Activated CD8-positive, alpha-beta T cell treated with anti-CD3 and anti-CD28 coated beads for 36 hours (primary cell): ENCODE data around the gene RIN3. TPM values are rescaled to one million over a fixed set of nuclear protein-coding genes. Genes with fewer than 3 reads are reported as not detected.
A peak's percentile ranks its signal among the peaks of the same experiment; 100 is the strongest.

Experiments
- ATAC-seq: fragments of 200-7000 bp; cut with Tn5 transposase; one replicate; pipeline ENCODE4 v1.10.0; 2021; ENCODE audit warnings: mild to moderate bottlenecking, moderate library complexity
- CTCF ChIA-PET: fragments of 350-600 bp; sonication (Branson Sonifier 250); formaldehyde crosslinking; loops from one replicate; lab custom pipeline; 2021; ENCODE audit warnings: antibody characterized with exemption; lab: Charles Lee
- POLR2A ChIA-PET: fragments of 350-600 bp; sonication (Branson Sonifier 250); formaldehyde crosslinking; loops from one replicate; lab custom pipeline; 2021; ENCODE audit warnings: antibody characterized with exemption; lab: Charles Lee
- DNase-seq: peaks from one replicate; pipeline ENCODE4 v3.0.0-alpha.2; 2020
- H3K27ac Mint-ChIP-seq: one replicate; pipeline ENCODE4 v1.8.0; 2021; ENCODE audit warnings: mild to moderate bottlenecking, mixed read lengths
- H3K27me3 Mint-ChIP-seq: one replicate; pipeline ENCODE4 v1.8.0; 2021; ENCODE audit warnings: mixed read lengths
- H3K36me3 Mint-ChIP-seq: one replicate; pipeline ENCODE4 v1.8.0; 2021; ENCODE audit warnings: low read depth, mixed read lengths
- H3K4me1 Mint-ChIP-seq: one replicate; pipeline ENCODE4 v1.8.0; 2021; ENCODE audit warnings: low read depth, mixed read lengths
- H3K4me3 Mint-ChIP-seq: one replicate; pipeline ENCODE4 v1.8.0; 2021; ENCODE audit warnings: mild to moderate bottlenecking, moderate library complexity, mixed read lengths
- H3K9me3 Mint-ChIP-seq: one replicate; pipeline ENCODE4 v1.8.0; 2021; ENCODE audit warnings: mixed read lengths
- intact Hi-C: fragments of 100-400 bp; cut with micrococcal nuclease; formaldehyde crosslinking; loops from one replicate; pipeline ENCODE4 v1.10.0; 2022
- total RNA-seq, 2 experiments: library from RNA; stranded (reverse); gene quantifications; one replicate each; pipeline ENCODE4 v1.2.3, GENCODE V29; 2021
- TF ChIP-seq, protein P1 (sequence below): fragments of 200-600 bp; IDR thresholded peaks from one replicate; pipeline ENCODE4 v1.8.0; 2022; ENCODE audit warnings: antibody characterized with exemption, mild to moderate bottlenecking

Gene RIN3
- total RNA-seq, 2 experiments from 2014 or later = 61.3 to 62.4 TPM

DNA sequence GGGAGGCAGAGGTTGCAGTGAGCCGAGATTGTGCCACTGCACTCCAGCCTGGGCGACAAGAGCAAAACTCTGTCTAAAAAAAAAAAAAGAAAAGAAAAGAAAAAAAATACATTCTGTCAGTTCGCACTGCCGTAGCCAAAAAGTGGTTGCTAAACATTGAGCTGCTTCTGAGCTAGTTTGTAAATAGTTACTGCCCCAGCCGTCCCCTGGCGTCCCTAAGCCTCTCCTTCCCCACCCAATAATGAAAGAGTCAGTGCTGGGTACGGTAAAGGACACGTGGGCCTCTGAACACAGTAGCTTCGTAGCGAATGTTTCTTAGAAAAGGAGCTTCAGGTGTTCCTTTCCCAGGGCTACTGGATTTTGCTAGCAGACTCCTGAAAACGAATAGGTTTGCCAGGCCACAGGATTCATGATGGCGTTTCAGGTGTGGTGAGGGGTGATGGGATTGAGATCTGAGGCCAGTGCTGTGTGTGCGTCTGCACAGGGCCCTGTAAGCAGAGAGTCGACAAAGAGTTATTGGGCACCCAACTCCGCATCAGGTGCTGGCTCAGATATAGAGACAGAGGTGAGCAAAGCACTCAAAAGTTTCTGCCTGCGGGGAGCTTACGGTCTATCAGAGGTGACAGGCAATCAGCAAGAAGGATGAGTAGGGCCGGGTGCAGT lies 140.8 kb downstream of the RIN3 start:
- ATAC-seq = no peak
- TF ChIP-seq, protein P1, sequence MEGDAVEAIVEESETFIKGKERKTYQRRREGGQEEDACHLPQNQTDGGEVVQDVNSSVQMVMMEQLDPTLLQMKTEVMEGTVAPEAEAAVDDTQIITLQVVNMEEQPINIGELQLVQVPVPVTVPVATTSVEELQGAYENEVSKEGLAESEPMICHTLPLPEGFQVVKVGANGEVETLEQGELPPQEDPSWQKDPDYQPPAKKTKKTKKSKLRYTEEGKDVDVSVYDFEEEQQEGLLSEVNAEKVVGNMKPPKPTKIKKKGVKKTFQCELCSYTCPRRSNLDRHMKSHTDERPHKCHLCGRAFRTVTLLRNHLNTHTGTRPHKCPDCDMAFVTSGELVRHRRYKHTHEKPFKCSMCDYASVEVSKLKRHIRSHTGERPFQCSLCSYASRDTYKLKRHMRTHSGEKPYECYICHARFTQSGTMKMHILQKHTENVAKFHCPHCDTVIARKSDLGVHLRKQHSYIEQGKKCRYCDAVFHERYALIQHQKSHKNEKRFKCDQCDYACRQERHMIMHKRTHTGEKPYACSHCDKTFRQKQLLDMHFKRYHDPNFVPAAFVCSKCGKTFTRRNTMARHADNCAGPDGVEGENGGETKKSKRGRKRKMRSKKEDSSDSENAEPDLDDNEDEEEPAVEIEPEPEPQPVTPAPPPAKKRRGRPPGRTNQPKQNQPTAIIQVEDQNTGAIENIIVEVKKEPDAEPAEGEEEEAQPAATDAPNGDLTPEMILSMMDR = no peak
- intact Hi-C loops = loop anchor here (5.0 kb wide), 1 partner anchor 37 kb away; no protein-coding TSS in a partner anchor
- H3K4me1 Mint-ChIP-seq = peaks cover 70% of the 10 kb centered on the region
- no peaks in the 10 kb centered on the region for H3K27me3 Mint-ChIP-seq
- POLR2A ChIA-PET = interaction anchor here (0.5 to 1.6 kb wide), 5 partner anchors 18 to 861 kb away, joined by 3 to 7 read pairs (median 3); no protein-coding TSS in a partner anchor
- H3K9me3 Mint-ChIP-seq = no peaks in the 10 kb centered on the region
- CTCF ChIA-PET = interaction anchor here (0.6 to 5.5 kb wide), 5 partner anchors 23 to 69 kb away, joined by 3 to 38 read pairs (median 8); no protein-coding TSS in a partner anchor
- peaks cover 72% of the 10 kb centered on the region for H3K36me3 Mint-ChIP-seq
- DNase-seq = peak; percentile 42
- peak overlapping the region; percentile 94 for H3K4me3 Mint-ChIP-seq
- peak overlapping the region; percentile 97 for H3K27ac Mint-ChIP-seq

DNA sequence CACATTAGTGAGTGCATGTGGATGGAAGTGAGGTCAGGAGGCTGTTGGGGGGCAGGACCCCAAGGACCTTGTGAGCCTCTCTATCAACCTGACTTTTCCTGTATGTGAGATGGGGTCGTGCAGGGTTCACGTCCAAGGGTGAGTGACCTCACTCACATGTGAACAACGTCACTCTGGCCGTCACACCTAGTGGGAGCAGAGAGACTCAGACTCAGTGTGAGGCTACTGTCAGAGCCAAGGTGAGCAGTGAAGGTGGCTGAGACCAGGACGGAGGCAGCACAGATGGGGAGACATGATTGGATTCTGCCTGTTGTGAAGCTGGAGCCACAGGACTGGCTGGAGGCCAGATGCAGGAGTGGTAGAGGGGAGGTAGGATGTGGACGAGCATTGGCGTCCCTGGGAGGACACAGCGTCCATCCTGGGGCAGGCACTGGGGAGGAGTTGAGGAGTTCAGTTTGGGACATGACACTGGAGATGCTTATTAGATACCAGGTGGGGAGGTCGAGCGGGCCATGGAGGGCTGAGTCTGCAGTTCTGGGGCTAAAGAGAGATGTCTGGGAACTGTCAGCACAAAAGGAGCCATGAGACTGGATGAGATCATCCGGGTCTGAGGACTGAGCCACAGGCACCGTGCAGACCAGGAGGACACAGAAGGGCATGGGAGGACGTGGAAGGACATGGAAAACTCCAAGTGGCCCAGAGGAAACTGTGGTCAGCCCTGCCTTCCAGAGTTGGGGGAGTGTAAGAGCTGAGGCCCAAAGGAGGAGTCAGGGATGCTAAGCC lies 142.0 kb downstream of the RIN3 start:
- ATAC-seq (no peak), DNase-seq (peak; percentile 68)
- ChIA-PET CTCF (interaction anchor here (0.7 to 5.5 kb wide), 4 partner anchors 25 to 42 kb away, joined by 3 to 38 read pairs (median 6); no protein-coding TSS in a partner anchor), POLR2A (interaction anchor here (1.3 to 1.8 kb wide), 4 partner anchors 10 to 59 kb away, joined by 3 to 5 read pairs (median 4); no protein-coding TSS in a partner anchor)
- peaks cover 84% of the 10 kb centered on the region for H3K36me3 Mint-ChIP-seq
- H3K27ac Mint-ChIP-seq = peak overlapping the region; percentile 79
- TF ChIP-seq, protein P1 = no peak
- no peaks in the 10 kb centered on the region for H3K27me3 Mint-ChIP-seq
- H3K4me1 Mint-ChIP-seq = peaks cover 70% of the 10 kb centered on the region
- no peaks in the 10 kb centered on the region for H3K9me3 Mint-ChIP-seq
- peak overlapping the region; percentile 94 for H3K4me3 Mint-ChIP-seq
- intact Hi-C loops = no loop called here

DNA sequence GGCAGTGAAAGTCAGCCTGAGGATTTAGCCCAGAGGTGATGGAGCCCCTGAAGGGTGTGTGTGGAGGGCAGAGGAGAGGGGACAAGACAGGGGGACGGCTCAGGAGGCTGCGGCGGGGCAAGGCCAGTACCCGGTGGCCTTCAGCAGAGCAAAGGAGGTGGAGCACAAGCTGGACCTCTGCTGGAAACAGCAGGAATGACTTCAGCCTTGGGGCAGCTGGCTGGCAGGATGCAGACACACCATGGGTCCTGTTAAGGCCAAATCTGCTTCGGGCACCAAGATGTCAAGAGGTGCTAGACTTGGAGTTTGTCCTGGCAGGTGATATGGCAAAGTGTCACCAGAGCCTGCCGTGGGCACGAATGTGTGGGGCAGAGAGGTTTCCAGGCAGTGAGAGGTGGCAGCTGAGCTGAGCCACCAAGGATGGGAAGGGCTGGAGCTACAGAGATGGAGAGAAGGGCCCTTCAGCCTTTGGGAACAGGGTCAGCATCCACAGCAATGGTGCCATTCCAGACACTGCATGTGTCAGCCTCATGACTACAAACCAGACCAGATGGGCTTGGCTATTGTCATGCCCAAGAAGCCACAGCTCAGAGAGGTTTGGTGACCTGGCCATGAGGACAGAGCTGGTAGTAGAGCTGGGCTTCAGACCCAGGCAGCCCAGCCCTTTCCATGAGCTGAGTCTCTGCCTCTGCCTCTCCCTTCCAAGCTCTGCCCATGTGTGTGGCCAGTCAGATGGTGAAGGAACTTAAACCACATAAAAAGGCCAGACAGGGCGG lies 142.9 kb downstream of the RIN3 start:
- Mint-ChIP-seq H3K4me3 (peak overlapping the region; percentile 94), H3K27me3 (no peaks in the 10 kb centered on the region), H3K36me3 (peaks cover 90% of the 10 kb centered on the region), H3K27ac (peak overlapping the region; percentile 79), H3K9me3 (no peaks in the 10 kb centered on the region), H3K4me1 (peaks cover 68% of the 10 kb centered on the region)
- ATAC-seq (no peak), DNase-seq (no peak)
- POLR2A ChIA-PET = interaction anchor here (1.3 to 1.8 kb wide), 3 partner anchors 9 to 59 kb away, joined by 3 to 5 read pairs (median 4); no protein-coding TSS in a partner anchor
- CTCF ChIA-PET = interaction anchor here (0.7 to 1.7 kb wide), 4 partner anchors 12 to 43 kb away, joined by 3 to 7 read pairs (median 4); no protein-coding TSS in a partner anchor
- intact Hi-C loops = no loop called here
- TF ChIP-seq, protein P1 = no peak

DNA sequence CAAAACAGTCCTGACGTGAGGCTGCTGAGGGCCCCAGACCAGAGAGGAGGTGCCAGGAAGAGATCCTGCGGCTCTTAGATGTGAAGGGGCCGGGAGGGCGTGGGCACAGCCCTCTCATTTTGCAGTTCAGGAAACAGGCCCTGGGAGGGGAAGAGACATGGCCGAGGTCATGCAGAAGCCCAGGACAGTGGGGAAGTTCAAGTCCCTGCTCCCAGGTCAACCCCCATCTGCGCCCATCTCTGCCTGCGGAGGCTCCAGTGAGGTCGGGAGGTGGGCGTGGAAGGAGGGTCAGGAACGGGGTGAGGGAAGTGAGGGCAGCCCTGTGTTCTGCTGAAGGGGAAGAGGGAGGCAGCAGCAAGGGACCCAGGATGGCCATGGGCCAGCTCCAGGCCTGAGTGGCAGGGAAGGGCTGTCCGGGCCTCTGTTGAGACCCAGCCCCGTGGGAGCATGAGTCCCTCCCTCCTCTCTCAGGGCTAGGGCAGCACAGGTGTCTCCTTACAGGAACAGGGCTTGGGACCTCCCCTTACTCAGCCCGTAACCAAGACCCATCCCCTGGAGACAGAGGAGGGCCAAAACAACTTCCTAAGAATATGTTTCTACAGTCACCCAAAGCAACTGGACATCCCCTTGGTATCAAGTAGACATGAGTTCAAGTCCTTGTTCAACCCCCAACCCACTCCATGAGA lies 144.0 kb downstream of the RIN3 start:
- no peak for ATAC-seq
- no peak for DNase-seq
- Mint-ChIP-seq H3K36me3 (peaks cover 93% of the 10 kb centered on the region), H3K27me3 (no peaks in the 10 kb centered on the region), H3K4me1 (peaks cover 79% of the 10 kb centered on the region), H3K27ac (peak overlapping the region; percentile 79), H3K4me3 (peak overlapping the region; percentile 94), H3K9me3 (no peaks in the 10 kb centered on the region)
- ChIA-PET CTCF (no interaction called here), POLR2A (interaction anchor here (0.5 kb wide), 1 partner anchor 88 kb away, joined by 3 read pairs; no protein-coding TSS in a partner anchor)
- intact Hi-C loops = no loop called here
- TF ChIP-seq, protein P1 = no peak
